Transverse colon (tissue), 4 donors: ENCODE results near the gene PIEZO2. TPM values are rescaled to one million over a fixed set of nuclear protein-coding genes. Genes with fewer than 3 reads are reported as not detected.

ENCODE experiments used
- DNase-seq: peaks from one replicate; pipeline ENCODE4 v3.0.0-alpha.2; 2019
- H3K27ac ChIP-seq, 4 donors: fragments of 200-600 bp; sonication (generic); 2 replicates each; pipeline ENCODE4 v1.5.1; 2016 to 2018; ENCODE audit warnings: inconsistent platforms in 4 of 4
- H3K27me3 ChIP-seq: fragments of 200-600 bp; sonication (generic); 2 replicates; pipeline ENCODE4 v1.5.1; 2017; ENCODE audit warnings: inconsistent platforms
- H3K36me3 ChIP-seq, 4 donors: fragments of 200-600 bp; sonication (generic); 2 replicates each; pipeline ENCODE4 v1.5.1; 2017 to 2019; ENCODE audit warnings: inconsistent platforms in 4 of 4
- H3K4me1 ChIP-seq, 4 donors: fragments of 200-600 bp; sonication (generic); 2 replicates each; pipeline ENCODE4 v1.5.1; 2017 to 2020; ENCODE audit warnings: inconsistent platforms in 4 of 4
- H3K4me3 ChIP-seq, 4 donors: fragments of 200-600 bp; sonication (generic); 1 replicate in 1 of 4; 2 replicates in 3 of 4; pipeline versions ENCODE4 v1.5.1 to v1.6.1; 2017 to 2019; ENCODE audit warnings: inconsistent platforms in 4 of 4
- H3K9me3 ChIP-seq, 2 donors: fragments of 200-600 bp; sonication (generic); 2 replicates each; pipeline ENCODE4 v1.5.1; 2017 to 2019; ENCODE audit warnings: inconsistent platforms in 2 of 2
- CTCF ChIP-seq, 5 experiments: fragments of 200-600 bp in 3 of 5; fragments of 450-650 bp in 2 of 5; sonication (generic) in 3 of 5; IDR thresholded peaks; 1 replicate in 2 of 5; 2 replicates in 3 of 5; pipeline ENCODE4 v1.5.1; 2016 to 2017; ENCODE audit warnings: antibody characterized with exemption in 5 of 5, inconsistent platforms in 3 of 5, mild to moderate bottlenecking in 2 of 5, moderate library complexity in 1 of 5
- EP300 ChIP-seq: sonication (generic); formaldehyde crosslinking; IDR thresholded peaks from one replicate; pipeline ENCODE4 v1.6.1; 2017; ENCODE audit warnings: antibody characterized with exemption, low read depth
- POLR2A ChIP-seq: fragments of 450-650 bp; IDR thresholded peaks from one replicate; pipeline ENCODE4 v1.6.1; 2016; ENCODE audit warnings: antibody characterized with exemption, mild to moderate bottlenecking, moderate library complexity
- POLR2AphosphoS5 ChIP-seq, 3 donors: sonication (generic); formaldehyde crosslinking; IDR thresholded peaks; one replicate each; pipeline ENCODE4 v1.6.1; 2016; ENCODE audit warnings: antibody characterized with exemption in 3 of 3
- WGBS, 2 donors: methylation state at CpG; one replicate each; pipeline ENCODE4 v1.1.5; 2018; ENCODE audit warnings: low coverage in 1 of 2; 5-methylcytosine and 5-hydroxymethylcytosine counted together
- in situ Hi-C, 4 donors: fragments of 200-750 bp; cut with MboI; loops; one replicate each; pipeline versions ENCODE4 v1.15.0 to v1.15.1; 2017; ENCODE audit warnings: low sequenced_read_pairs in 3 of 4, low pct_ligation_motif_present in 1 of 4, low pct_unique_long_range_greater_than_20kb in 1 of 4
- intact Hi-C: fragments of 100-400 bp; cut with DNase I; formaldehyde crosslinking; loops from one replicate; pipeline ENCODE4 v1.15.1; 2023; ENCODE audit warnings: low total_unique reads
- total RNA-seq, 4 donors: library from RNA; depleted of rRNA; stranded (reverse); fragments of >200 nt; gene quantifications; one replicate each; pipeline ENCODE4 v1.1.0, GENCODE V29; 2016

PIEZO2 gene
- total RNA-seq, 4 donors from 2014 or later, result 2.9 to 7.5 (median 4.5) TPM

GRCh38 chr18:10784596-10785202 lies 364.7 kb downstream of the PIEZO2 start:
- H3K36me3 ChIP-seq, result no peaks in the 10 kb centered on the region
- no peak overlapping the region for H3K4me3 ChIP-seq
- in situ Hi-C loops (no loop called here), intact Hi-C loops (no loop called here)
- H3K4me1 ChIP-seq, result no peaks in the 10 kb centered on the region
- WGBS, 2 donors, result 70 to 73% methylated on average over 6 to 7 of the region's 7 CpGs
- TF ChIP-seq POLR2A, result no peak
- no peak for TF ChIP-seq POLR2AphosphoS5 (IDR thresholded peaks at IDR 0.05)
- TF ChIP-seq EP300, result no peak
- no peak for TF ChIP-seq CTCF (IDR thresholded peaks at IDR 0.05)
- no peaks in the 10 kb centered on the region for H3K9me3 ChIP-seq
- no peak overlapping the region for H3K27ac ChIP-seq
- no peaks in the 10 kb centered on the region for H3K27me3 ChIP-seq
- DNase-seq, result no peak

- Histone ChIP-seq H3K9me3 (no peaks in the 10 kb centered on the region), H3K36me3 (no peaks in the 10 kb centered on the region), H3K4me3 (no peak overlapping the region), H3K4me1 (no peaks in the 10 kb centered on the region), H3K27me3 (no peaks in the 10 kb centered on the region), H3K27ac (no peak overlapping the region)
- intact Hi-C loops (no loop called here), in situ Hi-C loops (no loop called here)
- DNase-seq, result no peak
- TF ChIP-seq POLR2A (no peak), CTCF (IDR thresholded peaks at IDR 0.05) (no peak), EP300 (no peak), POLR2AphosphoS5 (IDR thresholded peaks at IDR 0.05) (no peak)
- WGBS, 2 donors, result 75 to 81% methylated on average over 5 of the region's 5 CpGs
Observed at GRCh38 chr18:10783941-10784340, 365.4 kb downstream of the PIEZO2 start.

GRCh38 chr18:10776493-10776892 lies 372.9 kb downstream of the PIEZO2 start:
- no peak for TF ChIP-seq CTCF (IDR thresholded peaks at IDR 0.05)
- no peak for TF ChIP-seq EP300
- no peak for TF ChIP-seq POLR2AphosphoS5 (IDR thresholded peaks at IDR 0.05)
- TF ChIP-seq POLR2A, result no peak
- Histone ChIP-seq H3K4me1 (no peaks in the 10 kb centered on the region), H3K36me3 (no peaks in the 10 kb centered on the region), H3K27me3 (no peaks in the 10 kb centered on the region), H3K4me3 (no peak overlapping the region), H3K27ac (no peak overlapping the region), H3K9me3 (no peaks in the 10 kb centered on the region)
- 40 to 54% methylated on average over 3 to 6 of the region's 6 CpGs for WGBS, 2 donors
- intact Hi-C loops (no loop called here), in situ Hi-C loops (loop anchor here in 1 of 4 donors (10.0 kb wide), 1 partner anchor 58 kb away; no protein-coding TSS in a partner anchor)
- no peak for DNase-seq

- Histone ChIP-seq H3K36me3 (no peaks in the 10 kb centered on the region), H3K9me3 (no peaks in the 10 kb centered on the region), H3K4me1 (no peaks in the 10 kb centered on the region), H3K27me3 (no peaks in the 10 kb centered on the region), H3K4me3 (no peak overlapping the region), H3K27ac (no peak overlapping the region)
- no peak for DNase-seq
- 61 to 71% methylated on average over 5 of the region's 5 CpGs for WGBS, 2 donors
- no peak for TF ChIP-seq CTCF (IDR thresholded peaks at IDR 0.05)
- TF ChIP-seq POLR2AphosphoS5 (IDR thresholded peaks at IDR 0.05), result no peak
- TF ChIP-seq POLR2A, result no peak
- no peak for TF ChIP-seq EP300
- in situ Hi-C loops (loop anchor here in 1 of 4 donors (10.0 kb wide), 1 partner anchor 60 kb away; no protein-coding TSS in a partner anchor), intact Hi-C loops (no loop called here)
Observed at GRCh38 chr18:10775026-10775425, 374.3 kb downstream of the PIEZO2 start.
